H54 (cell line): ENCODE data around the gene INSIG2.
A peak's percentile ranks its signal among the peaks of the same experiment; 100 is the strongest.

Experiments used
- DNase-seq: peaks from one replicate; pipeline ENCODE4 v3.0.0; 2011; ENCODE audit warnings: low spot score, mixed read lengths; ENCODE audit not compliant: insufficient read length
- FAIRE-seq: peaks from 3 replicates; lab custom pipeline; 2011; peaks lifted over from hg19 to GRCh38; lab: Jason Lieb, UNC
- POLR2A ChIP-seq: IDR thresholded peaks from 2 replicates; pipeline ENCODE4 v1.6.1; 2011; ENCODE audit warnings: low read depth, mild to moderate bottlenecking, low read length

The INSIG2 gene

DNA sequence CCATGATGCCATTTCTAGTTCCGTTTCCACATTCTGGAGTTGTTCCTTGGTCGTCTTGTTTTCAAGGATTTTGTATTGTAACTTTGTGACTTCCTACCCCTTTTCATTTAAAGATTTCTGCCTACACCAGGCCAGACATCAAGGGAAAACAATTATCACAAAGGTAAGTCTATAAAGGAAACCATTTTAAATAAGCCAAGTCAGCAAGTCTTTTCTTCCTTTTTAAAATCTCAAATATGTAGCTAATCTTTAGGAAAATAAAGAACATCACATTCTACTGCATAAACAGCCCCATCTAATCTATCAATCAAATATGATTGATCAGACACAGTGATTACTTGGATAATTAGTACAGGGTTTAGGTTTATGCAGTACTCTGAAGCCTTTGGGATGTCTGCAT lies 35.8 kb upstream of the INSIG2 start:
- no peak for FAIRE-seq
- TF ChIP-seq POLR2A, result no peak
- DNase-seq, result no peak

DNA sequence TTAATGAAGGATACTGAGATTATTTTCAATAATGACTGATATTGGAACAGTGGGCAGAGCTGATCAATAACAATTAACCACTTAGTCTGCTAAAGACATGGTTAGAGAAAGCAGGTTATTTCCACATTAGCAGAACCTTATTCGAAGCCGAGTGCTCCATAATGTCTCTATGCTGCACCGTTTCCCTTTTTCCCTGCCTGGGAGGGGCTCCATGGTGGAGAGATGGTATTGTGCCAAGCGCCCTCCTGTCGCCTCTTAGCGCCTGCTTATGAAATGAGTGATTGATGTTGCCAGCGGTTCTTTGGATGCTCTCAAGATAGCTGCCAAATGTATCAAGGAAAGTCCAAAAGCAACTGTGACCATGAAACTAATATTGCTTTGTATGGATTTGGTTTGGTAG lies 34.6 kb upstream of the INSIG2 start:
- FAIRE-seq (no peak), DNase-seq (no peak)
- no peak for TF ChIP-seq POLR2A

DNA sequence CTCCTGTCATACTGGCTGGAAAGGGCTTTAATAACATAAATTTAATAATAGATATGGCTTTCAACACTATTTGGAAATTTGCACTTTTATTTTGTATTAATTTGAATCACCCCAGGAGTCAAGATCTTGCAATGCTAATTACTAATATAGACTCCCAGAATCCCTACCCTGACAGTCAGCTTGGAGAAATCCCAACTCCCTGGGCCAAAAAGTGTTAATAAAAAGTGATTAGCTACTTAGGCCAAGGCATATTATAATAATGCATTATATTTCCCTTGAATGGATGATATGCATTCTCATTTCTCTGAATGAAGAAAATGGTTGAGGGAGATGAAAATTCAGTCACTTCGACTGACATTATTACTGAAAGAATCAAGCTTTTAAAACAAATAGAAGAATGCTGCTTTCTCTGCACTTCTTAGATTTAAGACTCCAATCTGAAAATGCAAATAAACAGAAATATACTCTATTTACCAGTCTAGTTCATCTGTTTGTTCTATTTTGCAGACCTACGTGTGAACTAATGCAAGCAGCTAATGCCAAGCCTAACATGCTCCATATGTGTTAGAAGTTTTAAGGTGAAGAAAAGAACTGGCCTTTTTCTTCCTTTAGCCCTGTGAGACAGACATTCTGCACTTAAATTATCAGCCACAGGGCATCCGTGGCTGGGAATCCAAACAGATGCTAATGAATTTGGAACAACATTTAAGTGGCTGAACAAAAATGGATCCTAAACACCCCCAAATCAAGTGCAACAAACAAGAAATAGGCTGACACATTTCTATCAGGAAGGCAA lies 33.9 kb upstream of the INSIG2 start:
- TF ChIP-seq POLR2A, result no peak
- DNase-seq, result no peak
- FAIRE-seq, result no peak

DNA sequence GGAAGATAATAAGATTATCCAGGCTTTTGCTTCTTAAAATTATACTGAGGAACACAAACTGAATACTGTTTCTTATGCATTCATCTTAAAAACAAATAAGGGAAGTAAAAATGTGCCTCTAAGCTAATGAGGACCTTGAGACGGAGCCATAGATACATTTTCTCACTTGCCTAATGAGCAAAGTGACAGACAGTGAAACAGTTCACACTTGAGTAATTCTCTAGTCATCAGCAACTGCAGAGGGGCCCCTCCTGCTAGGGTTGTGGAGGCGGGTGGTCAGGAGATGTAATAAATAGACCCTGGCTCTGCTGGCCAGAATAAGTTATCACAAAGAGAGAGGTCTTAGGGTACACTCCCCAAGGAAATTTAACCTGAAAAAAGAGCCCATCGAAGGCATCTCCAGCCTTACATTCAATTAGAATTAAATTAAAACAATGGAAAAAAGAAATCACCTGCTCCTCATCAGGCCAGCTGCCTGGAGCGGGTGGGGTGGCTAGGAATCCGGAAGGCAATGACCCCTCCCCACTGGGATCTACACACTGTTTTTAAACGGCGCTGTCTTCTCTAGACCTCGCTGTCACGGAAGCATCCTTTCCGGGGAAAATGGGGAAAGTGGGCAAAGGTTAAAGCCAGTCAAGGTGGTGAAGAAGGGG lies 32.6 kb upstream of the INSIG2 start:
- DNase-seq (no peak), FAIRE-seq (no peak)
- TF ChIP-seq POLR2A, result no peak

DNA sequence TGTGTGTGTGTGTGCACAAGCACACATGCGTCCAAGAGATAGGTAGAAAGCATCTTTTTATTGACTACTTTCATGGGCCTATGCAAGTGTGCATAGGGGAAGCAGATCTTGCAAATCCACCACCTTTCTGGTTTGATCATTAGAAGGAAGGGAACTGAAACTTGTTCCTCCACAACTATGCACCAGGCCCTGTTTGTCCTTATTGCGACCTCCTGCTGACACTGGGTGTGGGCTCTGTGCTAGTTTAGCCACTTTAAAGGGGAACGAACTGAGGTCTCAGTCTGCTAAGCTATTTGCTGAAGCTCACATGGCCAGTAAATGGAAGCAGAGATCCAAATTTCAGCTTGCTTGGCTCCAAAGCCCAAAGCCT lies 32.1 kb upstream of the INSIG2 start:
- TF ChIP-seq POLR2A, result no peak
- DNase-seq (no peak), FAIRE-seq (no peak)

DNA sequence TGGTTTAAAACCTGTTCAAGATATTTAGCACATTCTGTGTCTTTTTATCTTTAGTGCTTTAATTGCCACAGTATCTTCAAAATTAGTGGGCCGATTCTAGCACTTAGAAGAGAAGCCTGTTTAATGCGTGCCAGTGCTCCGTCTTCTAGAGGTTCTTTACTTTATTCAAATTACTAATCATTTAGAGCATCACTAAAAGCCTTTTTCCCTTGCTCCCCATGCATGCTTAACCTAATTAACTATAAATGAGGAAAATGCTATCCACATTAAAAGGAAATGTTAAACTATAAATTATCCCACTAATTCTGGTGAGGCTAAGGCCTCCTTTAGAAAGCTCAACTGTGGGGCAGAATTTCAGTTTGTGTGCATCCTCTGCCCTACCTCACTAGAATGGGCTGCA lies 31.5 kb upstream of the INSIG2 start:
- DNase-seq (no peak), FAIRE-seq (no peak)
- no peak for TF ChIP-seq POLR2A

DNA sequence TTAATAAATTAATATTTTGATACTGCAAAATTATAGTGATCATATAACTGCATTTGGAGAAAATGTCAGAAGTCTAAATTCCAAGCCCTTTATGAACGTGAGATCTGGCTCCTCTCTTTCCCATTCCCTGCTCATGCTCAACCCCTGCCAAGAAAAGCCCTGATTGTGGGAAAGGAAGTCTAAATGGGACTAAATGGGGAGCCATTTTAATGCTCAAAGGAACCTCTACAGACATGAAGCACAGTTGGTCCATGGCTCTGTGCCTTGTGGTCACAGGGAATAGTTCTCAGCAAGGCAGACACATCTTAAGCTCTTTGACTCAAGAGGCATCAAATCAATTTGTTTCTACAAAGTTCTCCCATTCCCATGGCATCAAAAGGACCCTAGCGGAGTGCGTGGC lies 29.3 kb upstream of the INSIG2 start:
- FAIRE-seq (no peak), DNase-seq (no peak)
- TF ChIP-seq POLR2A, result no peak

DNA sequence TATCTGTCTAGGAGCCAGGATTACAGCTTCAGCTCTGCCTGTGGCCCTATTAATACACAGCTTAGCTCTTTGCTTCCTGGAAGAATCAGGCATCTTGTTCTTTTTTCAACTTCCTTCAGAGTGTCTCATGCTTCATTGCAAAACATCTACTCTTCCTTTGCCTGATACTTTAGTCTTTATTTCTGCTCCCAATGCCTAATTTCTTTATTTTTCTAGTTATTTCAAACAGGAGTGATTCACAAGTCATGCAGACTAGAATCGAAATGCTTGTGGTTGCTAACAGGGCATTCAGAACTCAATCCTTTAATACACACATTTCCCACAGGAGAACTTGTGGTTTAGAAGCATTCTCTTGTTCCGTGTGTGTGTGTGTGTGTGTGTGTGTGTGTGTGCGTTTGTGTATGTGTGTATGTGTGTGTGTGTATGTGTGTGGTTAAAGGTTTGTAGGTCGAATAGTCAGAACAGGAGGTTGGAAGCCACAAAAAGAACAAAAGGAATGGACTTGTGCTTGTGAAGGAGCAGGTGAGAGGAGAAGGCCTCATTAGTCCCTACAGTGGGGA lies 28.3 kb upstream of the INSIG2 start:
- no peak for DNase-seq
- TF ChIP-seq POLR2A, result no peak

DNA sequence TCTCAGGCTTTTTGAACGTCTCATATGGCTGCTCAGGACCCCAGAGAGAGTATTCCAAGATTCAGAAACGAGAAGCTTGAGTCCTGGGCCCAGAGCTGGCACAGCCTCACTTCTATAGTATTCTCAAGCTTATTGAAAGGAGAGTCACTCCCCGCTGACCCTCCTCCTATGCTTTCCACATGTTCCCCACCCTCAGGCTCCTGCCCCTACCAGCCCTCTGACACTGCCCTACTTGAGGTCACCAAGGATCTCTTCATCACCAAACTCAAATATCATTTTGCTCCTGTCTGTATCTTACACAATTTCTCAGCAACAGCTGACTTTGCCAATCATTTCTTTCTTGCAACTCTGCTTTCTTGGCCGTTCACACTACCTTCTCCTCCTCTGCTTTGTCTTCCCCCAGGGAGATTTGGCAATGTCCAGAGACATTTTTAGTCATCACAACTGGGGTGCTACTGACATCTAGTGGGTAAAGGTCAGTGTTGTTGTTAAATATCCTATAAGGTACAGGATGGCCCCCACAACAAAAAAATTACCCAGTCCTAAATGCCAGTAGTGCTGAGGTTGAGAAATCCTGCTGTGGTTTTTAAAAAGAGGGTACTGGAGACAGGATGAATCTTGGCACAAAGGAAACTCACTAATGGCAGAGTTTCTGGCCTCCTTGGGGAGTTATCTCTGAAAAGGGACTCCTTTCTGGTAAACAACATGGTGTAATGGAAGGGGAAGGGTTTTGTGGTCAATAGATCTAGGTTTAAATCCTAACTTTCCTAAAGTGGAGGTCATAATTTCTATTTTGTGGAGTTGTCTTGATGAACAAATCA lies 26.9 kb upstream of the INSIG2 start:
- no peak for TF ChIP-seq POLR2A
- DNase-seq (no peak), FAIRE-seq (peak; percentile 53)

More for the DNA sequence above, 28.3 kb upstream of the INSIG2 start:
- peak; percentile 55 for FAIRE-seq

DNA sequence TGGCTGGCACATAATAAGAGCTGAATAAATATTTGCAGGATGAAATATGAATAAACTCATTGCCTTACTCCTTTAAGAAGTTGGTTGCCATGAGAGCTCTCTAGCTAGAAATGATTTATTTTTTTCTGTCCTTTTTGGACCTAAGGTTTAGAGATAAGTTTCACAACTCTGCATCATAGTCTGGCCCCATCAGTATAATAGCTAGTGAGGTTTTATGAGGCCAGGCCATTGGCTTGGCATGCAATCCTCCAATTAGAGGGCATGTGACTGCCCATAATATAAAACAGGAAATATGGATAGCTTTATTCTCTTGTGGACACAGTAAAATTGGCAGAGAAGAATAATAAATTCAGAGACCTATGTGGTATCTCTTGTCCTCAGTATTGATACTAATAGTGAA lies 26.2 kb upstream of the INSIG2 start:
- DNase-seq (no peak), FAIRE-seq (no peak)
- TF ChIP-seq POLR2A, result no peak

DNA sequence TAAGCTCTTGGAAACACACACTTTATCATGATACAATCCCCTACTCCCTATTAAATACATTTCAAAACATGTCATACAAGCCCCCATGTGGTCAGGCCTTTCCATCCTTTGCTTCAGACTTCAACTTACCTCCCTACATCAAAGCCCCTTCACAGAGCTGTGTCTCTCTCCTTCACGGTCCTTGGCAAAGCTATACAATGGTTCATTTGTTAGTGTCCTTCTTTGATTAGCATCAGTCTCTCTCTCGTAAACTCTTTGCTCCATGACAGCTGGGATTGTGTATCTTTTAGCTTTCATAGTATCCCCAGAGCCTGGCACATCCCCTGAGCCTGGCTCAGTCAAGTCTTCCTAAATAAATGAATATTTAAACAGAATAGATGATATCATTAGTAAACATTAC lies 25.6 kb upstream of the INSIG2 start:
- TF ChIP-seq POLR2A, result no peak
- no peak for DNase-seq
- FAIRE-seq, result no peak

DNA sequence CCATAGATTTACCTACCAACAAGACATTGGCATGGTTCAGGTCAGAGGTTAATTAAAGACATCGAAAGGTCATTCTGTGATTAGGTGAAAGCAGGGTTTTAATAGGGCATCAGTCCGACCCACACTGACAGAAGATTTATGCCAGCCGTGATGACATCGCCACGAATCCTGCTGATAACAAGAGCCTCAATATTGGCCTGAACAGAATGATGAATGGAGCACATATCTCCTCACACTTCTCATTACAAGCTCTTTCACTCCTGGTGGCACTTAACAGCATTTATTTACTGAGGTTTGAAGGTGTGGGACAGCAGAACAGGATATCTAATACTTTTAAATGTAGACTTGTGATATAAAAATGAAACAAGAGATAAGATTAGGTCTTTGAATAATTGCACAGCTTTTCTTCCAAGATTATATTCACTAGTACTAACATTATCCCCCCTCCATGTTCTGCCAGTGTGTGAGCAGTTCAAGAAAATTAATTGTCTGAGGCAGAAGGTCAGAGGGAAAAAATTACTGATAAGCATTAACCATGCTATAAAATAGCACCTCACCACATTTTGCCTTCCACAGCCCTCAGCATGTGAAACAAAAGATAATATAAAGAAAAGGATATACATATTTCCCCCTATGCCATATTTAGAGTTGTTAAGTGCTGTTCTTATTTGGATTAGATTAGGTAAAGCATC lies 23.1 kb upstream of the INSIG2 start:
- no peak for DNase-seq
- no peak for FAIRE-seq
- no peak for TF ChIP-seq POLR2A

DNA sequence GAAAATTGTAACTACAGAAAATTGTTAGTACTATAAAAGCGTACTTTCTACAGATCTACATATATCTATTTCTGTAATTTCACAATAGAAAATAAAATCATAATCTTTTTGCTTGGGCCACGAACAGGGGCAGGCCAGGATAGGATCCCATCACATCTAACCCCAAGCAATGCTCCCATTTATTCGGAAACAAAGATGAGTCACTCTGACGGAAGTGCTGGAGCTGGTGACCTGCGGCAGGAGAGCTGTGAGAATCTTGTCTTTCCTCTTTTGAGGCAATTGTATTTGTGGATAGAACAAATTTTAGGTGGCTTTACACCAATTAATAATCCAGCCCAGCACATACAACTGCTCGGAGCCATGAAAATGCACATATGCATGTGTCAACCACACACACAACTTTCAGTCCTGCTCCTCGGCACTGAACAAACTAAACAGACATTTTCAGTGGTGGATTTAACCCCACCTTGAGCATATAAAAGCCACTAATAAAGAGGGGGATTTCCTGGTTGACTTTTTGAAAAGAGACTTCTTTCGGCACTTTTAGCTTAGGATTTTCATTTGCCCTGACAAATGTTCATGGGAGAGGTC lies 22.3 kb upstream of the INSIG2 start:
- DNase-seq (no peak), FAIRE-seq (no peak)
- TF ChIP-seq POLR2A, result no peak
